ENCODE measurements around the gene UACA. TPM values are rescaled to one million over a fixed set of nuclear protein-coding genes. Genes with fewer than 3 reads are reported as not detected.

The UACA gene
- total RNA-seq, 3 donors from 2014 or later (not counting 1 experiment from before 2014, with no cell fraction given), result 1.1 to 3.1 (median 2.1) TPM

DNA sequence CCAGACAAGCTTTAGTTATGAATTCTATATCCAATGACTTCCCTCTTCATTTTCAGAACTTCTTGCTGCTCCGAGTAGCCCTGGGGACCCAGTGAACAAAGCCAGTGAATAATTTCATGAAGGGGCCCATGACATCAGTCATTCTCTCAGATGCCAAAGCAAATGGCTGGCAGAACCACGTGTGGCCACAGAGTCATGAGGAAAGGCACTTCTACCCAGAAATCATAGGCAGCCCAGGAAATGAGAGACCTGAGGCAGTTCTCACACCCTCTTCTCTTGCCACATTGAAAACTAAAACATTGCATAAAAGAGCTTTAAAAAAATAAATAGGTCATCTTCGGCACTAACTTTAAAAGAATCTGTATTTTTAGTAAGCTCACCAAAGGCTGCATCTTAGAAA, 4.3 kb upstream of the UACA start:
- TF ChIP-seq, protein P1, sequence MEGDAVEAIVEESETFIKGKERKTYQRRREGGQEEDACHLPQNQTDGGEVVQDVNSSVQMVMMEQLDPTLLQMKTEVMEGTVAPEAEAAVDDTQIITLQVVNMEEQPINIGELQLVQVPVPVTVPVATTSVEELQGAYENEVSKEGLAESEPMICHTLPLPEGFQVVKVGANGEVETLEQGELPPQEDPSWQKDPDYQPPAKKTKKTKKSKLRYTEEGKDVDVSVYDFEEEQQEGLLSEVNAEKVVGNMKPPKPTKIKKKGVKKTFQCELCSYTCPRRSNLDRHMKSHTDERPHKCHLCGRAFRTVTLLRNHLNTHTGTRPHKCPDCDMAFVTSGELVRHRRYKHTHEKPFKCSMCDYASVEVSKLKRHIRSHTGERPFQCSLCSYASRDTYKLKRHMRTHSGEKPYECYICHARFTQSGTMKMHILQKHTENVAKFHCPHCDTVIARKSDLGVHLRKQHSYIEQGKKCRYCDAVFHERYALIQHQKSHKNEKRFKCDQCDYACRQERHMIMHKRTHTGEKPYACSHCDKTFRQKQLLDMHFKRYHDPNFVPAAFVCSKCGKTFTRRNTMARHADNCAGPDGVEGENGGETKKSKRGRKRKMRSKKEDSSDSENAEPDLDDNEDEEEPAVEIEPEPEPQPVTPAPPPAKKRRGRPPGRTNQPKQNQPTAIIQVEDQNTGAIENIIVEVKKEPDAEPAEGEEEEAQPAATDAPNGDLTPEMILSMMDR (IDR thresholded peaks at IDR 0.05), result no peak
- intact Hi-C loops (cut with micrococcal nuclease), result loop anchor here (10.0 kb wide), 1 partner anchor 673 kb away; the partner anchor contains the start of gene TLE3
- DNase-seq (no peak), ATAC-seq (peak in 1 of 3 donors; percentile 15)
- H3K27ac ChIP-seq (ENCODE audit: low read length), result no peak overlapping the region
- Mint-ChIP-seq H3K27ac (peak overlapping the region; percentile 10 to 73), H3K36me3 (no peaks in the 10 kb centered on the region), H3K27me3 (ENCODE audit: low read depth in 2 of 2) (peaks cover 14 to 29% of the 10 kb centered on the region in 2 donors), H3K4me1 (peaks cover 19 to 25% of the 10 kb centered on the region in 2 donors), H3K4me3 (peak overlapping the region; percentile 51), H3K9me3 (no peaks in the 10 kb centered on the region)
- WGBS (ENCODE audit: insufficient coverage), result 74% methylated on average over 3 of the region's 3 CpGs
- no peaks in the 10 kb centered on the region for H3K9me3 ChIP-seq (ENCODE audit: control insufficient read depth, insufficient read depth, low read length)
- peaks cover 13% of the 10 kb centered on the region for H3K4me1 ChIP-seq (ENCODE audit: control insufficient read depth, insufficient read depth, low read length)
- H3K27me3 ChIP-seq (ENCODE audit: control insufficient read depth, insufficient read depth, low read length), result peaks cover 8% of the 10 kb centered on the region
- no peak overlapping the region for H3K4me3 ChIP-seq (ENCODE audit: low read length)
- H3K36me3 ChIP-seq (ENCODE audit: control insufficient read depth, insufficient read depth, low read length), result no peaks in the 10 kb centered on the region

DNA sequence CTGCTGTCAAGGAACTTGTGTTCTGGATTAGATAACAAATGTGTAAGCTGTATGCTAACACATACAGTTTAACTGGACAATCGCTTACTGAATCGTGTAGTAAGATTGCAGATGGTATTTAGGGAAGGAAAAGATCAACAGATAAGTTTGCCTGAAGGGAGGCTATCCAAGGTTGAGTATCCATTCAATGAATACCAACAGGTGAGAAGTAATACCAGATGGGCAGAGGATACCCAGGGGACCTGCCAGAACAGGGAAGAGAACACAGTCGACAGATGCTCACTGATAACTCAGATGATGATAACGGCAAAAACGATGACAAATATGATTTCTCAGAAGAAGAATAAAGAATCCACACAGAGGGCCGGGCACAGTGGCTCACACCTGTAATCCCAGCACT, 3.2 kb upstream of the UACA start:
- H3K4me3 Mint-ChIP-seq, result no peak overlapping the region
- TF ChIP-seq, protein P1 (IDR thresholded peaks at IDR 0.05), result no peak
- H3K27ac Mint-ChIP-seq, result no peak overlapping the region
- no peaks in the 10 kb centered on the region for H3K36me3 ChIP-seq (ENCODE audit: control insufficient read depth, insufficient read depth, low read length)
- no peaks in the 10 kb centered on the region for H3K9me3 ChIP-seq (ENCODE audit: control insufficient read depth, insufficient read depth, low read length)
- no peaks in the 10 kb centered on the region for H3K36me3 Mint-ChIP-seq
- H3K4me1 ChIP-seq (ENCODE audit: control insufficient read depth, insufficient read depth, low read length), result peaks cover 17% of the 10 kb centered on the region
- ATAC-seq (no peak), DNase-seq (no peak)
- no peaks in the 10 kb centered on the region for H3K9me3 Mint-ChIP-seq
- H3K4me3 ChIP-seq (ENCODE audit: low read length), result no peak overlapping the region
- WGBS (ENCODE audit: insufficient coverage), result 90% methylated on average over 6 of the region's 6 CpGs
- intact Hi-C loops (cut with micrococcal nuclease), result loop anchor here (10.0 kb wide), 1 partner anchor 672 kb away; the partner anchor contains the start of gene TLE3
- no peak overlapping the region for H3K27ac ChIP-seq (ENCODE audit: low read length)
- H3K4me1 Mint-ChIP-seq, result peaks cover 24 to 29% of the 10 kb centered on the region in 2 donors
- peaks cover 19 to 29% of the 10 kb centered on the region in 2 donors for H3K27me3 Mint-ChIP-seq (ENCODE audit: low read depth in 2 of 2)
- peaks cover 19% of the 10 kb centered on the region for H3K27me3 ChIP-seq (ENCODE audit: control insufficient read depth, insufficient read depth, low read length)

DNA sequence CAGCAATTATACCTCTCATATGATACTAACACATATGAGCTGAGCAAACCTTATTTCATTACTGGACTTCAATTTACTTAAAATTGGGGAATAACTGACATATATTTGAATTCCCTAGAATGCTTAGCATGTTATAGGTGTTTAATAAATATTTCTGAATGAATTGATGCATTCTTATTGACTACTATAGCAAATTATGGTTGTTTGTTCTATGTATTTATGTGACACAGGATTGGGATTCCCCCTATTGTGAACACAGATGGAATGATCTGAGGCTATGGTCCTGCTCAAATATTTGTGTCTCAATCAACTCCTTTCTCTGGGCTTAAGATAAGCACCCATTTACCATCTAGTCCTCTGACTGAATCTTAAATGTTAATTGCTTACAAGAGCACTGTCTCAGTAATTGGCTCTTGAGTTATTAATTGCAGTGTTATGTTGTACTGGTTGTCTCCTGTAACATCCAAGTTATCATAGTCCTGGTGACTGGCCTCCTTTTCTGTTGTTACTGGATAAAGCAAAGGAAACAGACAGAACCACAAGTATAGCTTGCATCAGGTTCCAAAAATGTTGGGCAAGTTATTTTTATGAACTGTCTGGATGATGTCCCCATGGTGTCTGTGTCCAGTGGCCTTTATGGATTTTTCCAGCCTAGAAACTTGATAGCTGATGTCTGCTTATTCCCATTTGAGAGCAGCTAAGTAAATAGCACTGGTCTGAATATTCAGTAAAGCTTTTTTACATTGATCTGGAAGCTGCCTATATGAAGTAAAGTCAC, 2.3 kb upstream of the UACA start:
- Mint-ChIP-seq H3K4me3 (peak overlapping the region; percentile 22), H3K9me3 (no peaks in the 10 kb centered on the region), H3K27me3 (ENCODE audit: low read depth in 2 of 2) (peaks cover 25 to 34% of the 10 kb centered on the region in 2 donors), H3K4me1 (peaks cover 24 to 29% of the 10 kb centered on the region in 2 donors), H3K36me3 (no peaks in the 10 kb centered on the region), H3K27ac (no peak overlapping the region)
- ATAC-seq, result no peak
- Histone ChIP-seq H3K27ac (ENCODE audit: low read length) (no peak overlapping the region), H3K36me3 (ENCODE audit: control insufficient read depth, insufficient read depth, low read length) (no peaks in the 10 kb centered on the region), H3K4me3 (ENCODE audit: low read length) (no peak overlapping the region), H3K9me3 (ENCODE audit: control insufficient read depth, insufficient read depth, low read length) (no peaks in the 10 kb centered on the region), H3K4me1 (ENCODE audit: control insufficient read depth, insufficient read depth, low read length) (peaks cover 17% of the 10 kb centered on the region), H3K27me3 (ENCODE audit: control insufficient read depth, insufficient read depth, low read length) (peaks cover 26% of the 10 kb centered on the region)
- TF ChIP-seq, protein P1 (IDR thresholded peaks at IDR 0.05), result no peak
- intact Hi-C loops (cut with micrococcal nuclease), result loop anchor here (10.0 kb wide), 1 partner anchor 671 kb away; the partner anchor contains the start of gene TLE3
- DNase-seq, result no peak
